ENCODE measurements around the gene RANGRF. TPM values are rescaled to one million over a fixed set of nuclear protein-coding genes. Genes with fewer than 3 reads are reported as not detected.

Gene RANGRF
- total RNA-seq, 1 donor from 2014 or later: 22.0 TPM

DNA sequence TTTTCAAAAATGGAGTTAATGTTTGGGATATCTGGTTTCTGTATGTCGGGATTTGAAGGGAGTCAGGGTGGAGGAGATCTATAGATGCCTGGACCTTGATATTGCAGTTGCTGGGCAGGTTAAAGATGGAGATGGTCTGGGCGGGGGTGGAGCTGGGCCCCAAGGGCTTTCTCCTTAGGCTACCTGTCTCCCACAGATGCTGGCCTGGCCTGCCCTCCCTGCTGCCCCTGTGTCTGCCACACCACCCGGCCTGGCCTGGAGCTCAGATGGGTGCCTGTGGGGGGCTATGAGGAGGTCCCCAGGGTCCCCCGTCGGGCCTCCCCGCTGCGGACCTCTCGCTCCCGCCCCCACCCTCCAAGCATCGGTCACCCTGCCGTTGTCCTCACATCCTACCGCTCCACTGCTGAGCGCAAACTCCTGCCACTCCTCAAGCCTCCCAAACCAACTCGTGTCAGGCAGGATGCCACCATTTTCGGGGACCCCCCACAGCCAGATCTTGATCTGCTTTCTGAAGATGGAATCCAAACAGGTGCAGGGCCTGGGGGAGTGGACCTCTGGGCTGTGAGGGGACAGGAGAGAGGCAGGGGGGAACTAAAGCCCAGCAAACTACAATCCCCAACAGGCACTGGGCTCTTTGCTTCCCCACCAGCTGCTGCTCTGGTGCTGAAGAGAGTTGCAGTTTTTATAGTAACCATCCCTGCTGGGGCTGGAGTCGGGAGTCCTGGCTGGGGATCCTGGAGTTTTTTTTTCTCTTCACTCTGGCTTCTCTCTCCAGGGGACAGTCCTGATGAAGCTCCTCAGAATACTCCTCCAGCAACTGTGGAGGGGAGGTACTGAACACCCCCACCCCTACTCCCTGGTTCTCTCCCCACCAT is 24.5 kb downstream of the RANGRF start:
- Mint-ChIP-seq H3K27me3 (ENCODE audit: unreplicated experiment) (peaks cover 19% of the 10 kb centered on the region), H3K36me3 (ENCODE audit: low read depth, unreplicated experiment) (peaks cover 40% of the 10 kb centered on the region), H3K9me3 (ENCODE audit: unreplicated experiment) (no peaks in the 10 kb centered on the region), H3K4me1 (ENCODE audit: unreplicated experiment) (peaks cover 40% of the 10 kb centered on the region), H3K27ac (ENCODE audit: unreplicated experiment) (peak overlapping the region; percentile 83), H3K4me3 (ENCODE audit: unreplicated experiment) (peak overlapping the region; percentile 76)
- TF ChIP-seq, protein P1, sequence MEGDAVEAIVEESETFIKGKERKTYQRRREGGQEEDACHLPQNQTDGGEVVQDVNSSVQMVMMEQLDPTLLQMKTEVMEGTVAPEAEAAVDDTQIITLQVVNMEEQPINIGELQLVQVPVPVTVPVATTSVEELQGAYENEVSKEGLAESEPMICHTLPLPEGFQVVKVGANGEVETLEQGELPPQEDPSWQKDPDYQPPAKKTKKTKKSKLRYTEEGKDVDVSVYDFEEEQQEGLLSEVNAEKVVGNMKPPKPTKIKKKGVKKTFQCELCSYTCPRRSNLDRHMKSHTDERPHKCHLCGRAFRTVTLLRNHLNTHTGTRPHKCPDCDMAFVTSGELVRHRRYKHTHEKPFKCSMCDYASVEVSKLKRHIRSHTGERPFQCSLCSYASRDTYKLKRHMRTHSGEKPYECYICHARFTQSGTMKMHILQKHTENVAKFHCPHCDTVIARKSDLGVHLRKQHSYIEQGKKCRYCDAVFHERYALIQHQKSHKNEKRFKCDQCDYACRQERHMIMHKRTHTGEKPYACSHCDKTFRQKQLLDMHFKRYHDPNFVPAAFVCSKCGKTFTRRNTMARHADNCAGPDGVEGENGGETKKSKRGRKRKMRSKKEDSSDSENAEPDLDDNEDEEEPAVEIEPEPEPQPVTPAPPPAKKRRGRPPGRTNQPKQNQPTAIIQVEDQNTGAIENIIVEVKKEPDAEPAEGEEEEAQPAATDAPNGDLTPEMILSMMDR (IDR thresholded peaks at IDR 0.05; ENCODE audit: unreplicated experiment): no peak
- DNase-seq (ENCODE audit: low spot score): no peak

DNA sequence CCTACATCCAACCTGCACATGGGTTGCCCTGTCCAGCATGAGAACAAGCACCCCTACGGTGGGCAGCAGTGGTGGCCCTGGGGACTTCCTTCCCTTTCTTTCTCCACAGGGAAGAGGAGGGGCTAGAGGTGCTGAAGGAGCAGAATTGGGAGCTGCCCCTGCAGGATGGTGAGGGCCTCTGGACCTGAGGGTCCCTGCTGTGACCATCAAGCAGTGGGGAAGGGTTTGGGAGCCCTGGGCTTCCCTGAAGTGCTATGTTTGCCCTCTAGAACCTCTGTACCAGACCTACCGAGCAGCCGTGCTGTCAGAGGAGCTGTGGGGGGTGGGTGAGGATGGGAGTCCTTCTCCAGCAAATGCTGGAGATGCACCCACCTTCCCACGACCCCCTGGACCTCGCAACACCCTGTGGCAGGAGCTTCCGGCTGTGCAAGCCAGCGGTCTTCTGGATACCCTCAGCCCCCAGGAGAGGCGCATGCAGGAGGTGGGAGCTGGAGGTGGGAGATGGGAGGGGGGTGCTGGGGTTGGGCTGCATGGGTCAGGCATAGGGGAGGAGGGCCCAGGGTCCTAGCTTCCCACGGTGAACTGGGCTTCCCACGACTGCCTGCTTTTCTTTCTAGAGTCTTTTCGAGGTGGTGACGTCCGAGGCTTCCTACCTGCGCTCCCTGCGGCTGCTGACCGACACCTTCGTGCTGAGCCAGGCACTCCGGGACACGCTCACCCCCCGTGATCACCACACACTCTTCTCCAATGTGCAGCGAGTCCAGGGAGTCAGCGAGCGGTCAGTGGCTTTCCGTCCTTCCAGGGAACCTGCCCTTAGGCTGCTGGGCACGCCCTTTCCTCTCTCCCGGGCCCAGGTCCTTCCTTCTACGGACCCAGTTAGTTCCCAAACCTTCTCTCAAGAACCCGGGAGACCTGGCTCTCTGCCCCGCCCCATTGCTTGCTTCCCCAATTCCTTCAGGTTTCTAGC is 26.6 kb downstream of the RANGRF start:
- TF ChIP-seq, protein P1 (IDR thresholded peaks at IDR 0.05; ENCODE audit: unreplicated experiment): no peak
- H3K4me3 Mint-ChIP-seq (ENCODE audit: unreplicated experiment): peak overlapping the region; percentile 79
- H3K27me3 Mint-ChIP-seq (ENCODE audit: unreplicated experiment): peaks cover 15% of the 10 kb centered on the region
- no peaks in the 10 kb centered on the region for H3K9me3 Mint-ChIP-seq (ENCODE audit: unreplicated experiment)
- peaks cover 36% of the 10 kb centered on the region for H3K4me1 Mint-ChIP-seq (ENCODE audit: unreplicated experiment)
- no peak overlapping the region for H3K27ac Mint-ChIP-seq (ENCODE audit: unreplicated experiment)
- no peak for DNase-seq (ENCODE audit: low spot score)
- peaks cover 46% of the 10 kb centered on the region for H3K36me3 Mint-ChIP-seq (ENCODE audit: low read depth, unreplicated experiment)

DNA sequence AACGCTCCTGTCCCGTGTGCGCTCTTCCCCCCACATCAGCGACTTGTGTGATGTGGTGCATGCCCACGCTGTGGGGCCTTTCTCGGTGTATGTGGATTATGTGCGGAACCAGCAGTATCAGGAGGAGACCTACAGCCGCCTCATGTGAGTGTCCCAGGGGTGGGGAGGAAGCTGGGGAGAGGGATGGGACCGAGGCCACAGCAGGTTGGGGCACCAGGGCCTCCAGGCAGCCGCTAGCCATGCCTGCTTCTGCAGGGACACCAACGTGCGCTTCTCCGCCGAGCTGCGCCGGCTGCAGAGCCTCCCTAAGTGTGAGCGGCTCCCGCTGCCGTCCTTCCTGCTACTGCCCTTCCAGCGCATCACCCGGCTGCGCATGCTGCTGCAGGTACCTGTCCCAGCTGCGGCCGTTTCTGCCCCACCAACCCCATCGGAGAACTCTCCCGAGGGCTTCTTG is 27.3 kb downstream of the RANGRF start:
- H3K36me3 Mint-ChIP-seq (ENCODE audit: low read depth, unreplicated experiment): peaks cover 50% of the 10 kb centered on the region
- H3K27ac Mint-ChIP-seq (ENCODE audit: unreplicated experiment): no peak overlapping the region
- no peaks in the 10 kb centered on the region for H3K9me3 Mint-ChIP-seq (ENCODE audit: unreplicated experiment)
- DNase-seq (ENCODE audit: low spot score): no peak
- peaks cover 13% of the 10 kb centered on the region for H3K27me3 Mint-ChIP-seq (ENCODE audit: unreplicated experiment)
- H3K4me1 Mint-ChIP-seq (ENCODE audit: unreplicated experiment): peaks cover 32% of the 10 kb centered on the region
- TF ChIP-seq, protein P1 (IDR thresholded peaks at IDR 0.05; ENCODE audit: unreplicated experiment): no peak
- peak overlapping the region; percentile 79 for H3K4me3 Mint-ChIP-seq (ENCODE audit: unreplicated experiment)

DNA sequence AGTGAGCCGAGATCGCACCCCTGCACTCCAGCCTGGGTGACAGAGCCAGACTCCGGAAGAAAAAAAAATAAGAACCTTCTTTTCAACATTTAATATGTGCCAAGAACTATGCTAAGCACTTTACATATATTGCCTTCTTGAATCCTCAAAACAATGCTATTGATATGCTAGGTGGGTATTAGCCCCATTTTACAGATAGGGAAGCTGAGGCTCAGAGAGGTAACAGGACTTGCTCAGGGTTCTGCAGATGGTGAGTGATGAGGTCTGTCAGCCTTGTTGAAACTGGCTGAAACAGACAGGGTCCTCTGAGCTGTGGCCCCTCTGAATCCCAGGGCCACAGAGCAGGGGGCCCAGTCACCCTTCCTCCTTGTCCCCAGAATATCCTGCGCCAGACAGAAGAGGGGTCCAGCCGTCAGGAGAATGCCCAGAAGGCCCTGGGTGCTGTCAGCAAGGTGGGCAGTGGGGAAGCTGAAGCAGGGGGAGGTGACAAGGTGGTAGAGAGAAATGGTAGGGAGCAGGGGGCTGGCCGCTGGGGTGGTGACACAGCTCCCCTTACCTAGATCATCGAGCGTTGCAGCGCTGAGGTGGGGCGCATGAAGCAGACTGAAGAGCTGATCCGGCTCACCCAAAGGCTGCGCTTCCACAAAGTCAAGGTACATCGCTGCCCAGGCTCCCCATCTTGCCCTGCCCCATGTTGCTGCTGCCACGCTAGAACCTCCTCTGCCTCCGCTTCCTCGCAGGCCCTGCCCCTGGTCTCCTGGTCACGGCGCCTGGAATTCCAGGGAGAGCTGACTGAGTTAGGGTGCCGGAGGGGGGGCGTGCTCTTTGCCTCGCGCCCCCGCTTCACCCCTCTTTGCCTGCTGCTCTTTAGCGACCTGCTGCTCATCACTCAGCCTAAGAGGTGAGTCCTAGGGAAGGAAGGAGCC is 29.8 kb downstream of the RANGRF start:
- Mint-ChIP-seq H3K4me1 (ENCODE audit: unreplicated experiment) (peaks cover 22% of the 10 kb centered on the region), H3K27ac (ENCODE audit: unreplicated experiment) (no peak overlapping the region), H3K4me3 (ENCODE audit: unreplicated experiment) (no peak overlapping the region), H3K9me3 (ENCODE audit: unreplicated experiment) (no peaks in the 10 kb centered on the region), H3K36me3 (ENCODE audit: low read depth, unreplicated experiment) (peaks cover 60% of the 10 kb centered on the region), H3K27me3 (ENCODE audit: unreplicated experiment) (peaks cover 7% of the 10 kb centered on the region)
- TF ChIP-seq, protein P1 (IDR thresholded peaks at IDR 0.05; ENCODE audit: unreplicated experiment): no peak
- DNase-seq (ENCODE audit: low spot score): no peak
